ENCODE measurements around the gene HLA-DOA. TPM values are rescaled to one million over a fixed set of nuclear protein-coding genes. Genes with fewer than 3 reads are reported as not detected.

Gene HLA-DOA
- polyA plus RNA-seq, 1 donor (not counting 4 experiments of a cell fraction or from before 2014, with no cell fraction given): not detected

GRCh38 chr6:32977272-32977952 lies 32.0 kb downstream of the HLA-DOA start:
- H3K9me3 ChIP-seq (ENCODE audit: control insufficient read depth, low read depth, low read length): no peaks in the 10 kb centered on the region
- dilution Hi-C loops (cut with MboI; ENCODE audit: extremely low pct_ligation_motif_present, low sequenced_read_pairs): no loop called here

GRCh38 chr6:32976334-32977069 lies 32.9 kb downstream of the HLA-DOA start:
- dilution Hi-C loops (cut with MboI; ENCODE audit: extremely low pct_ligation_motif_present, low sequenced_read_pairs): no loop called here
- Histone ChIP-seq H3K9ac (ENCODE audit: control insufficient read depth, extremely low read depth, insufficient read depth, low read length) (no peak overlapping the region), H3K79me2 (ENCODE audit: control insufficient read depth, insufficient read depth, low read length) (peaks cover 72% of the 10 kb centered on the region), H3K36me3 (ENCODE audit: control insufficient read depth in 2 of 2, extremely low read depth in 1 of 2, insufficient read depth in 2 of 2, low read length in 2 of 2) (peaks cover 66 to 87% of the 10 kb centered on the region in 2 experiments), H3K9me1 (ENCODE audit: control insufficient read depth, extremely low read depth, insufficient read depth, low read length) (peaks cover 10% of the 10 kb centered on the region), H3K9me3 (ENCODE audit: control insufficient read depth, low read depth, low read length) (no peaks in the 10 kb centered on the region), H3K4me2 (ENCODE audit: control insufficient read depth, extremely low read depth, insufficient read depth, low read depth, low read length) (peak overlapping the region; percentile 27), H3K27me3 (ENCODE audit: control insufficient read depth, extremely low read depth, insufficient read depth, low read length) (no peaks in the 10 kb centered on the region), H4K20me1 (ENCODE audit: control insufficient read depth, extremely low read depth, insufficient read depth, low read length) (peaks cover 84% of the 10 kb centered on the region), H3K4me1 (ENCODE audit: control insufficient read depth, extremely low read depth, insufficient read depth, low read length) (peaks cover 25% of the 10 kb centered on the region), H3K27ac (ENCODE audit: control insufficient read depth, insufficient read depth, low read length) (no peak overlapping the region), H3K4me3 (ENCODE audit: control insufficient read depth in 2 of 3, extremely low read depth in 1 of 3, insufficient read depth in 2 of 3, low read depth in 1 of 3, low read length in 3 of 3) (no peak overlapping the region), H2AFZ (ENCODE audit: control insufficient read depth, low read length) (no peak overlapping the region)
- FAIRE-seq: no peak
- TF ChIP-seq EZH2 (IDR thresholded peaks at IDR 0.05; ENCODE audit: low read length): no peak
- no peak for TF ChIP-seq CTCF (optimal IDR thresholded peaks at IDR 0.05 in 1 of 3, IDR thresholded peaks at IDR 0.05 in 1 of 3, conservative IDR thresholded peaks at IDR 0.05 in 1 of 3; ENCODE audit: extremely low read depth in 1 of 3, insufficient read depth in 2 of 3, low read length in 3 of 3)
- no peak for DNase-seq (ENCODE audit: low read depth, low spot score)

More at GRCh38 chr6:32977272-32977952, 32.0 kb downstream of the HLA-DOA start:
- FAIRE-seq (no peak), DNase-seq (ENCODE audit: low read depth, low spot score) (no peak)
- H2AFZ ChIP-seq (ENCODE audit: control insufficient read depth, low read length): no peak overlapping the region
- H3K9ac ChIP-seq (ENCODE audit: control insufficient read depth, extremely low read depth, insufficient read depth, low read length): no peak overlapping the region
- no peaks in the 10 kb centered on the region for H3K27me3 ChIP-seq (ENCODE audit: control insufficient read depth, extremely low read depth, insufficient read depth, low read length)
- TF ChIP-seq CTCF (optimal IDR thresholded peaks at IDR 0.05 in 1 of 3, IDR thresholded peaks at IDR 0.05 in 1 of 3, conservative IDR thresholded peaks at IDR 0.05 in 1 of 3; ENCODE audit: extremely low read depth in 1 of 3, insufficient read depth in 2 of 3, low read length in 3 of 3) (no peak), EZH2 (IDR thresholded peaks at IDR 0.05; ENCODE audit: low read length) (no peak)
- H3K4me1 ChIP-seq (ENCODE audit: control insufficient read depth, extremely low read depth, insufficient read depth, low read length): peaks cover 25% of the 10 kb centered on the region
- peaks cover 10% of the 10 kb centered on the region for H3K9me1 ChIP-seq (ENCODE audit: control insufficient read depth, extremely low read depth, insufficient read depth, low read length)
- H3K36me3 ChIP-seq (ENCODE audit: control insufficient read depth in 2 of 2, extremely low read depth in 1 of 2, insufficient read depth in 2 of 2, low read length in 2 of 2): peaks cover 63 to 88% of the 10 kb centered on the region in 2 experiments
- H3K27ac ChIP-seq (ENCODE audit: control insufficient read depth, insufficient read depth, low read length): no peak overlapping the region
- H4K20me1 ChIP-seq (ENCODE audit: control insufficient read depth, extremely low read depth, insufficient read depth, low read length): peaks cover 88% of the 10 kb centered on the region
- H3K79me2 ChIP-seq (ENCODE audit: control insufficient read depth, insufficient read depth, low read length): peaks cover 68% of the 10 kb centered on the region
- no peak overlapping the region for H3K4me3 ChIP-seq (ENCODE audit: control insufficient read depth in 2 of 3, extremely low read depth in 1 of 3, insufficient read depth in 2 of 3, low read depth in 1 of 3, low read length in 3 of 3)
- H3K4me2 ChIP-seq (ENCODE audit: control insufficient read depth, extremely low read depth, insufficient read depth, low read depth, low read length): no peak overlapping the region

Measured in keratinocyte (primary cell).